WTC11 (cell line): Measurements from ENCODE around the gene MIPOL1. TPM values are rescaled to one million over a fixed set of nuclear protein-coding genes. Genes with fewer than 3 reads are reported as not detected.

ENCODE experiments used
- ATAC-seq: fragments of 200-7000 bp; cut with Tn5 transposase; 2 replicates; pipeline ENCODE4 v1.10.0; 2021; ENCODE audit warnings: mild to moderate bottlenecking, moderate library complexity
- CTCF ChIA-PET: fragments of 300-600 bp; sonication (Branson Sonifier 250); formaldehyde crosslinking; loops from one replicate; lab custom pipeline; 2021; ENCODE audit warnings: antibody characterized with exemption; lab: Charles Lee
- POLR2A ChIA-PET: fragments of 350-600 bp; sonication (Branson Sonifier 250); formaldehyde crosslinking; loops from one replicate; lab custom pipeline; 2021; ENCODE audit warnings: antibody characterized with exemption; lab: Charles Lee
- DNase-seq: peaks from one replicate; pipeline ENCODE4 v3.0.0; 2021; ENCODE audit warnings: low spot score
- H3K27ac Mint-ChIP-seq: 2 replicates; pipeline ENCODE4 v1.8.0; 2021; ENCODE audit warnings: mixed read lengths
- H3K27me3 Mint-ChIP-seq: 2 replicates; pipeline ENCODE4 v1.8.0; 2021; ENCODE audit warnings: low read depth, mild to moderate bottlenecking, moderate library complexity, mixed read lengths
- H3K36me3 Mint-ChIP-seq: 2 replicates; pipeline ENCODE4 v1.8.0; 2021; ENCODE audit warnings: mixed read lengths
- H3K4me1 Mint-ChIP-seq: 2 replicates; pipeline ENCODE4 v1.8.0; 2022; ENCODE audit warnings: mixed read lengths
- H3K4me3 Mint-ChIP-seq: 2 replicates; pipeline ENCODE4 v1.8.0; 2021; ENCODE audit warnings: mild to moderate bottlenecking, moderate library complexity, mixed read lengths
- H3K9me3 Mint-ChIP-seq: 2 replicates; pipeline ENCODE4 v1.8.0; 2021; ENCODE audit warnings: mixed read lengths
- CREB1 ChIP-seq: sonication (generic); formaldehyde crosslinking; IDR thresholded peaks from 2 replicates; pipeline ENCODE4 v1.8.0; 2023; ENCODE audit warnings: mild to moderate bottlenecking, missing genetic modification reagents
- E2F5 ChIP-seq: sonication (generic); formaldehyde crosslinking; IDR thresholded peaks from 2 replicates; pipeline ENCODE4 v1.8.1; 2022; ENCODE audit warnings: mild to moderate bottlenecking, moderate library complexity, missing genetic modification reagents
- FOXP4 ChIP-seq: sonication (generic); formaldehyde crosslinking; IDR thresholded peaks from 2 replicates; pipeline ENCODE4 v1.8.0; 2022; ENCODE audit warnings: mild to moderate bottlenecking, missing genetic modification reagents
- GABPB1 ChIP-seq: sonication (generic); formaldehyde crosslinking; IDR thresholded peaks from 2 replicates; pipeline ENCODE4 v1.8.1; 2023; ENCODE audit warnings: mild to moderate bottlenecking, missing genetic modification reagents
- JUN ChIP-seq: sonication (generic); formaldehyde crosslinking; IDR thresholded peaks from 2 replicates; pipeline ENCODE4 v1.8.0; 2023; ENCODE audit warnings: mild to moderate bottlenecking, missing genetic modification reagents
- KAT7 ChIP-seq: sonication (generic); formaldehyde crosslinking; IDR thresholded peaks from 2 replicates; pipeline ENCODE4 v1.8.1; 2023; ENCODE audit warnings: missing genetic modification reagents, mild to moderate bottlenecking, borderline replicate concordance
- MAX ChIP-seq: sonication (generic); formaldehyde crosslinking; IDR thresholded peaks from 2 replicates; pipeline ENCODE4 v1.8.0; 2022; ENCODE audit warnings: mild to moderate bottlenecking, missing genetic modification reagents
- NR1H2 ChIP-seq: sonication (generic); formaldehyde crosslinking; IDR thresholded peaks from 2 replicates; pipeline ENCODE4 v1.9.0; 2021; ENCODE audit warnings: mild to moderate bottlenecking, moderate library complexity, missing genetic modification reagents
- NR2C2 ChIP-seq: sonication (generic); formaldehyde crosslinking; IDR thresholded peaks from 2 replicates; pipeline ENCODE4 v1.8.0; 2022; ENCODE audit warnings: mild to moderate bottlenecking, missing genetic modification reagents
- OVOL2 ChIP-seq: fragments of 250-450 bp; sonication (Bioruptor Pico); IDR thresholded peaks from 2 replicates; pipeline ENCODE4 v1.9.0; 2021; ENCODE audit warnings: mild to moderate bottlenecking, borderline replicate concordance
- PREB ChIP-seq: sonication (generic); formaldehyde crosslinking; IDR thresholded peaks from 2 replicates; pipeline ENCODE4 v1.8.1; 2022; ENCODE audit warnings: mild to moderate bottlenecking, missing genetic modification reagents, moderate library complexity, borderline replicate concordance
- RORB ChIP-seq: fragments of 250-450 bp; sonication (Bioruptor Pico); IDR thresholded peaks from 2 replicates; pipeline ENCODE4 v1.9.0; 2021; ENCODE audit warnings: mild to moderate bottlenecking
- SMAD4 ChIP-seq: sonication (generic); formaldehyde crosslinking; IDR thresholded peaks from 2 replicates; pipeline ENCODE4 v1.8.0; 2022; ENCODE audit warnings: mild to moderate bottlenecking, missing genetic modification reagents
- TEAD1 ChIP-seq: sonication (generic); formaldehyde crosslinking; IDR thresholded peaks from 2 replicates; pipeline ENCODE4 v1.8.0; 2022; ENCODE audit warnings: mild to moderate bottlenecking, missing genetic modification reagents
- TP53 ChIP-seq: sonication (generic); formaldehyde crosslinking; IDR thresholded peaks from 2 replicates; pipeline ENCODE4 v1.8.1; 2023; ENCODE audit warnings: mild to moderate bottlenecking, missing genetic modification reagents
- ZNF263 ChIP-seq: sonication (generic); formaldehyde crosslinking; IDR thresholded peaks from 2 replicates; pipeline ENCODE4 v1.8.1; 2022; ENCODE audit warnings: low read depth, mild to moderate bottlenecking, moderate library complexity, missing genetic modification reagents
- ZNF416 ChIP-seq: fragments of 250-450 bp; sonication (Bioruptor Pico); IDR thresholded peaks from 2 replicates; pipeline ENCODE4 v1.9.0; 2021; ENCODE audit warnings: mild to moderate bottlenecking, inconsistent platforms
- ZNF532 ChIP-seq: fragments of 250-450 bp; sonication (Bioruptor Pico); IDR thresholded peaks from 2 replicates; pipeline ENCODE4 v1.9.0; 2021; ENCODE audit warnings: mild to moderate bottlenecking, borderline replicate concordance
- ZSCAN18 ChIP-seq: fragments of 250-450 bp; sonication (Bioruptor Pico); IDR thresholded peaks from 2 replicates; pipeline ENCODE4 v2.1.2; 2022; ENCODE audit warnings: mild to moderate bottlenecking, moderate library complexity
- total RNA-seq: library from RNA; stranded (reverse); gene quantifications from 3 replicates; pipeline ENCODE4 v1.2.3, GENCODE V29; 2021

MIPOL1 gene
- total RNA-seq, 1 experiment from 2014 or later: 13.1 TPM

- Mint-ChIP-seq H3K4me3 (no peak overlapping the region), H3K4me1 (peaks cover 10% of the 10 kb centered on the region), H3K27ac (no peak overlapping the region), H3K36me3 (no peaks in the 10 kb centered on the region), H3K27me3 (no peaks in the 10 kb centered on the region), H3K9me3 (no peaks in the 10 kb centered on the region)
- no peak for ATAC-seq
- DNase-seq: no peak
- ChIA-PET CTCF (no interaction called here), POLR2A (no interaction called here)
- TF ChIP-seq ZNF532 (no peak), NR2C2 (CRISPR knock-in tag) (no peak), OVOL2 (CRISPR knock-in tag) (no peak), FOXP4 (no peak), TP53 (no peak), SMAD4 (no peak), ZNF416 (CRISPR knock-in tag) (no peak), KAT7 (CRISPR knock-in tag) (no peak), GABPB1 (CRISPR knock-in tag) (no peak), PREB (CRISPR knock-in tag) (no peak), ZNF263 (CRISPR knock-in tag) (no peak), MAX (CRISPR knock-in tag) (no peak), NR1H2 (no peak), ZSCAN18 (CRISPR knock-in tag) (no peak), JUN (no peak), E2F5 (CRISPR knock-in tag) (no peak), RORB (CRISPR knock-in tag) (no peak), CREB1 (no peak), TEAD1 (CRISPR knock-in tag) (no peak)
Observed at GRCh38 chr14:37251775-37252174, 54.0 kb downstream of the MIPOL1 start.
